ENCODE measurements around the gene SPEF1.

Gene SPEF1

GRCh38 chr20:3729378-3729777 lies 51.9 kb downstream of the SPEF1 start:
- H3K4me3 ChIP-seq (ENCODE audit: low read depth, low read length): no peak overlapping the region
- CTCF ChIA-PET: interaction anchor here (1.0 to 7.2 kb wide), 6 partner anchors 13 to 126 kb away, joined by 3 to 41 read pairs (median 4); no protein-coding TSS in a partner anchor
- no peak for DNase-seq (ENCODE audit: low read depth, low spot score)
- POLR2A ChIA-PET: no interaction called here
- no peak for TF ChIP-seq CTCF (IDR thresholded peaks at IDR 0.05; ENCODE audit: insufficient read depth, low read length, missing control alignments)

- no peak for DNase-seq (ENCODE audit: low read depth, low spot score)
- H3K4me3 ChIP-seq (ENCODE audit: low read depth, low read length): no peak overlapping the region
- no peak for TF ChIP-seq CTCF (IDR thresholded peaks at IDR 0.05; ENCODE audit: insufficient read depth, low read length, missing control alignments)
- ChIA-PET CTCF (interaction anchor here (1.0 to 7.2 kb wide), 6 partner anchors 12 to 126 kb away, joined by 3 to 41 read pairs (median 4); no protein-coding TSS in a partner anchor), POLR2A (no interaction called here)
These were observed 52.4 kb downstream of the SPEF1 start for GRCh38 chr20:3728876-3729275.

- POLR2A ChIA-PET: no interaction called here
- CTCF ChIA-PET: interaction anchor here (0.6 to 7.2 kb wide), 8 partner anchors 10 to 73 kb away, joined by 3 to 41 read pairs (median 4); no protein-coding TSS in a partner anchor
These were observed 52.9 kb downstream of the SPEF1 start for GRCh38 chr20:3728354-3728753.

More at GRCh38 chr20:3728354-3728753, 52.9 kb downstream of the SPEF1 start:
- no peak overlapping the region for H3K4me3 ChIP-seq (ENCODE audit: low read depth, low read length)
- no peak for TF ChIP-seq CTCF (IDR thresholded peaks at IDR 0.05; ENCODE audit: insufficient read depth, low read length, missing control alignments)
- DNase-seq (ENCODE audit: low read depth, low spot score): no peak
